Inflammatory macrophage (primary cell): ENCODE measurements around the gene CROT.
A peak's percentile ranks its signal among the peaks of the same experiment; 100 is the strongest.

Source experiments
- DNase-seq, 2 donors: peaks; one replicate each; pipeline ENCODE4 v3.0.0-alpha.2; 2020 to 2022

The CROT gene

DNA sequence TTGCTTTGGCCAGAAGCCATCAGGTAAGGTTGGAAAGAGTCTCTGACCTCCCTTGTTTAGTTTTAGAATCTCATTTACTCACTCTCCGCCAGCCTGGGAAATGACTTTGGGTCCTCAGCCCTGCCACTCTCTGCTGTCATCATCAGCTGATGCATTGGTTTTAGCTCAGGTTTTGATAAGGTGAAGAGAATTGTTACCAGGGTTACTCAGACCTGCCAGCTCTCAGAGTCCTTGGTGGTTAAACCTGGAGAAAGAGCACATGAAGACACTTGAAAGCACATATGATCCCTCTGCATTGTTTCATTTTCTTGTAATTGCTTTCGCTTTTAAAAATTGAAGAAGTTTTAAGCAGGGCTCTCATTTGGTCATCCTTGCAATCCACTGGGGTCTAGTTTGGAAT is 4.0 kb upstream of the CROT start:
- DNase-seq: no peak

DNA sequence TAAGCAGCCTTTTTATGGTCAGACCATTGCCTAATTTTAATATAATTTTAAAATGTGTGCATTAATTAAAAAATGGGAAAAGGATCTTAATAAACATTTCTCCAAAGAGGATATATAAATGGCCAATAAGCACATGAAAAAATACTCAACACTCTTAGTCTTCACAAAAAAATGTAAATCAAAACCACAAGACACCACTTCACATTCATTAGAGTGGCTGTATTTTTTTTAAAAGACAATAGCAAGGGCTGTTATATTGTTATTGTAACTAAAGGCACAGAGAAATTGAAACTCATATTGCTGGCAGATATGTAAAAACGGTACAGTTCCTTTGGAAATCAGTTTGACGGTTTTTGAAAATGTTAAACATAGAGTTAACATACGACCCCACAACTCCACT is 3.2 kb upstream of the CROT start:
- DNase-seq: no peak

DNA sequence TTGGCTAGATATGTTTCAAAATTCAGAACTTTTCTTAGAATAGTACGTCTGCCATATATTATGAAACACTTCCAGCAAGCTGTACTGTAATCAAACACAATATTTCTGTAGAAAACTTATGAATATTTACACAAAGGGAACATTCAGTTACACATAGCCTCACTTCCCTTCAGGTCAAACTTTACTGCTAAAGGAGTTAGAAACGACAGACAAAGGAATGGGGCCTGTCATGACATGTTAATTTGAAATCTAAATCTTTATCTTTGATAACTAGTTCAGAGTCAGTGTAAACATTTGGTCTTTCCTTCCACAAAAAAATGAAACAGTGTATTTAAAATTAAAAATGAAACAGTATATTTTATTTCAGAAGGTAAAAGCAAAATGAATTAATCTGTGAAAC is 1.0 kb upstream of the CROT start:
- peak in 1 of 2 donors; percentile 19 for DNase-seq

DNA sequence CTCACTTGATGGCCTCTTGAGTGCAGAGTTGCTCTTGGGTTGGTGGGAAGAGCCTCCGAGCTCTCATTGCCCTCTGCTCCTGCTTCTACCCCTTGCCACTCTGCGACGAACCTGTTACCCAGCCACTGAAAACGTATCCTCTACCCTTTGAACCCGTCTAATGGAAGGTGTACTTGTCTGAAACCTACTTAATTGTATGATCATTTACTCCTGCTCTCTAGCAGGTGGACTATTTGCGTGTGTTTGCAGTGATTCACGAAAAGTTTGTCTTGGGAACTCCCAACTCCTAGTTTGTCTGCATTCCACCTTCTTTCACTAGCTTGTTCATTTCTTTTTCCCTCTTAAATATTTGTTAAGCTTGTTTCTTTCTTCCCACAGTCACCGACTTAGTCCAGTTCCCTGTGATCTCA is 503 bp downstream of the CROT start:
- DNase-seq: no peak

DNA sequence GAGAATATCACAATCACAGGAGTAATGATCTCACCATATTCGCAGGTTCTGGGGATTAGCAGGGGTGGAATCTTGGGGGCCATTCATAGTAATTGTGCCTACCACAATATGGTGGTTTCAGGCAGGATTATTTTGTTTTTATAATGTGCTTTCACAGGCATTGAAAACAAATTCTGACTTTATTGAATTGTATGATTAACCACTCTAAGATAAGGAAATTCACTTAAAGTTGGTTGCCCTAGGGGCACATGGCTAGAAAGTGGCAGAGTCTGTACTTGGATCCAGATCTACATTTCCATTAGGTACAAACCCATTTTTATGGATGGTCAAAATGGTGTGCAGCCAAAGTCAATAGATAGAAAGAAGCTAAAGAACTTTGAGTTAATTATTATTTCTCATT is 1.7 kb downstream of the CROT start:
- DNase-seq: no peak

DNA sequence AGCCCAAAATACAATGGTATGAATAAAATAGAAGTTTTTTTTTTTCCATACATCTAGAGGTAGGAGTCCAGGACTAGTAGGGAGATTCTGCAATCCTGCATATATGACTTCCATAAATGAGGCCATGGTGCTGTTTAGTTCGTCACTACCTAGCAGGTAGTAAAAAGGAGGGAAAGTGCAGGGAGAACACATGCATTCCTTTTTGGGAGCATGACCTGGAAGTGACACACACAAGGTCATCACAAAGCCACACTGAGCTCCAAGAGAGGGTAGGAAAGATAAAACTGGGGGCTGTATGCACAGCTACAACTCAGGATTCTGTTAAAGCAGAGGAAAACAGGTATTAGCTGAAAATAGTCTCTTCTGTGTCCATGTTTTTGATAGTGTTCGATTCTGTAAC is 2.2 kb downstream of the CROT start:
- no peak for DNase-seq

DNA sequence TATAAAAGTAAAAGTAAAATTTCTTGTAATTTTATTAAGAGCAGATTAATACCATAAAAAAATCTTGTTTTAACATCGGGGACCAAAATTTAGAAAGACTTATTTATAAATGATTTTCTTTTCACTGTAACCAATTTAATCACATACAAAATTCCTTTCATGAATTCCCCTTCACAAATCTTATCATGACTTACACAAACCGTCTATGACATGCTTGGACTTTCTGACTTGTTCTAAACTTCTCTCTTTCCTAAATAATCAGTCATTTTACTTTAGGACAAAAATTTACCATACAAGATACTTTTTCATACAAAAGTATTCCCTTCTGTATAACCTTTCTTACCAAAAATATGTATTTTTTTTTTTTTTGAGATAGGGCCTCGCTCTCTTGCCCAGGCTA is 9.3 kb downstream of the CROT start:
- DNase-seq: no peak

DNA sequence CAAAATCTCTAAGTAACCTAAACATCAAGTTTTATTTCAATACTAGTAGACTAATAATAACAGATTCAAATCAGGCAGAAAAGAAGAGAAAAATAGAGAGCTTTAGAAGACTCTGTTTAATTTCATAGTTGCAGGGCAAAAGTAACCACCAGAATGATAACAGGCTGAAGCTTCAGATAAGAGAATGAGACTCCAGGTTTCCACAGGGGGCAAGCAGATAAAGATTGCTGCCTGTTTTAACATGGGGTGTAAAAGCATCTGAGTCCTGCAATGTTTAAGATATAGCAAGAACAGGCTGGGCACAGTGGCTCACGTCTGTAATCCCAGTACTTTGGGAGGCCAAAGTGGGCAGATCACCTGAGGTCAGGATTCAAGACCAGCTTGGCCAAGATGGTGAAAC is 11.0 kb downstream of the CROT start:
- no peak for DNase-seq

DNA sequence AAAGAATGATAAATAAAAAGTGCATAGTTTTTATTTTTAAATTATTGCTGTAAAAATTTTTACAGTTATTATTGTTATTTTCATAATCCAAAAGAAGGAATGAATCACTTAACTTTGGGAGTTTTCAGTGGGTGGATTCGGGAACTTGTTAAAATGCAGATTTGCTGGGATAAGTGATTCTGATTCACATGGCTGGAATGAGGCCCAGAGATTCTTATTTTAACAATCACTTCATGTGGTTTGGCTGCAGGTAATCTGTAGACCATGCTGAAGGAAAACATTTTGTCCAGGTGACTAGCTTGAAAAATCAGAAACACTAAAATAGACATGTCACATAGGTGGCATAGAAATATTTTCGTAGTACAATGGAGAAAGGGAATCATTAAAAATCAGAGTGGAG is 13.9 kb downstream of the CROT start:
- DNase-seq: no peak

DNA sequence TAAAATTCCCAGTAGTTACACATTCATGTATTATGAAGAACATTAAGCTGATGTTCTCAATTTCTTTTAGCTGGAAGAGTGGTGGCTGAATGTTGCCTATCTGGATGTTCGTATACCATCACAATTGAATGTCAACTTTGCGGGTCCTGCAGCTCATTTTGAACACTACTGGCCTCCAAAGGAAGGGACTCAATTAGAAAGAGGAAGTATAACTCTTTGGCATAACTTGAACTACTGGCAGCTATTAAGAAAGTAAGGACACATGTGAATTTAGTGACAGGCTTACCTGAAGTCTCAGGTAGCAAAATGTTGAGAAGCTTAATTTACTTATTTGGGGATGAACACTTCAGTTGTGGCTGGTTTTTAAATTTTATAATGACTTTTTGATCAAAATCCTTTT is 15.9 kb downstream of the CROT start:
- no peak for DNase-seq

DNA sequence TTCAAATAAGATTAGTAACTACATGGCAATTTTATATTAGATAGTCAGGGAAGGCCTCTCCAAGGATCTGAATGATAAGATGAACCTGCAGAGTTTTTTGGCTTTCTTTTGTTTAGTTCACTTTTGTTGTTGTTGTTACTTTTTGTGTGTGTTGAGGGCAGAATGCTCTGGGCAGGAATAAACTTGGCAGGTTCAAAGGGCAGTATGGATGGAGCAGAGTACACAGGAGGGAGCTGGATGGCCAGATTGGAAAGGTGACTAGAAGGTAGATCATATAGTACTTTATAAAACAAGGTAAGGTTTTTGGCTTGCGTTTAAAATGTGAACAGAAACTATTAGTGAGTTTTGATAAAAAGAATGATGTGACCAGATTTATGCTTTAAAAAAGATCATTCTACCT is 17.9 kb downstream of the CROT start:
- no peak for DNase-seq

DNA sequence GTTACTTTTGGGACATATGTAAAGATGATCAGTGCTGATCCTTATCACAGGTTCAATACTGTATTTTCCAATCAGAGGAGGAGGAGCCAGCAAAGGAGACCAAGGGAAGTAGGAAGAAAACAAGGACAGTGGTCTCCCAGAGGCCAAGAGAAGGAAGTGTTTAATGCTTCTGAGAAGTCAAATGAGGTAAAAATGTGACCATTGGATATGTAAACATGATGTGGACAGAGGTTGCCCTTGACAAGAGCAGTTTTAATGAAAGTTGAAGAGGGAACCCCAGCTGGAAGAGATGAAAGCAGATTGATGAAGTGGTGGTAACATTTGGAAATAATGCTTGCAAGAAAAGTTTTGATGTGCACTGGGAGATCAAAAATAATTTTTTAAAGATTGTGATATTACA is 18.8 kb downstream of the CROT start:
- no peak for DNase-seq

DNA sequence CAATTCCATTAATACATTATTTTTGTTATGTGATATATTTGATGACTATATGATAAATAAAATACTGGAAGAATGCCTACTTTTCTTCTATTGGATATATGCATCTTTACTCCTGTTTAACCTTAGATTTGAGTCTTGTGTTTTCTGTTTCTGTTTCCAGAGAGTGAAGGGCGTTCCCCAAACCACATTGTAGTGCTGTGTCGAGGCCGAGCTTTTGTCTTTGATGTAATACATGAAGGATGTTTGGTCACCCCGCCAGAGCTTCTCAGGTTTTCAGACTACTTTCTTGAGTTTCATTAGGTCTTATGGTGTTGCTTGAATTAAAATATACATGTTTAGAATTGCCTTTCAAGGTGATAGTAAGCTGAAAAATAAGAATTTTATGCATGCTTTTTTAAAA is 23.8 kb downstream of the CROT start:
- DNase-seq: no peak

DNA sequence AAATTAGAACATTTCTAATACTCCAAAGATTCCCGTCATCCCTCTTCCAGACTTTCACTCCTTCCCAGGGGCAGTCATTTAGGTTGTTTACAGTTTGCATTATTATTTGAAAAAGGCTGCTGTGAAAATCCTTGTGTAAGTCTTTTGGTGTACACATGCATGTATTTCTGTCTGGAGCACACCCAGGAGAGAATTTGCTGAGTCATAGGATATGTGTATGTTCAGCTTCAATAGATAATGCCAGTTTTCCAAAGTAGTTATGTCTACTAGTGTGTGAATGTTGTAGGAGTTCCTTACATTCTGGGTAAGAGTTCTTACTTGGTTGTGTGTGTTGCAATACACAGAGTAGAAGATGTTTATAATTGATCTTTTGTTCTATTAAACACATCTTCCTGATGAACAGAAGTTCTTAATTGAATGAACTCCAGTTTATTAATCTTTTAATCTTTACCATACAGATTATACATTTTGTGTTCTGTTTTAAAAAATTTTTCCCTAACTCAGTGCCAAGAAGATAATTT is 25.3 kb downstream of the CROT start:
- DNase-seq: no peak

DNA sequence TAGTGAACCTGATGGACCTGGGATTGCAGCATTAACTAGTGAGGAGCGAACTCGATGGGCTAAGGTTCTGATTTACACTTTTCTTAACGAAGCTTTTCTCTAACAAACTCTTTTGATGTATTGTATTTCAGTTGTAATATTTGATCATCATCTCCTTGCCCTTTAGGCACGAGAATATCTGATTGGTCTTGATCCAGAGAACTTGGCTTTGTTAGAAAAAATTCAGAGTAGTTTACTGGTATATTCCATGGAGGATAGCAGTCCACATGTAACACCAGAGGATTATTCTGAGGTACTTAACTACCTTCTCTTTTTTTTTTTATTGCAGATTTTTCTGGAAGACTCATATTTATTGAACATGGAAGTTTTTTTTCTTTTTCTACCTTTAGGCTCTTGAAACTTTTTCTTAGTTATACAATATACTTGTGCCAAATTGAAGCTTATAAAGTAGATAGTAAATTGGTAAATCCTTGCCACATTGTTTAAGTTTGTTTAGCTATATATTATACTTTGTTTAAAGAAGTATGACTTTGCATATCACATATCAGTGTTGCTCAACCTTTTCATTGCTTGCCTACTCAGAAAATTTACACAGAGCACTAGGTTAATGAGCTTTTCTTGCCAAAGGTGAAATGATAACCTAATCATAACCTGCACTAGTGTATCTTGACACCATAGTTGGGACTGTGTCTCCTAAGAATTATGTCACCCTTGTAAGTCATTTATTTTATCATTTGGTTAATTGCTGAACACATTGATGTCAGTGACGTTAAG is 30.4 kb downstream of the CROT start:
- DNase-seq: no peak

DNA sequence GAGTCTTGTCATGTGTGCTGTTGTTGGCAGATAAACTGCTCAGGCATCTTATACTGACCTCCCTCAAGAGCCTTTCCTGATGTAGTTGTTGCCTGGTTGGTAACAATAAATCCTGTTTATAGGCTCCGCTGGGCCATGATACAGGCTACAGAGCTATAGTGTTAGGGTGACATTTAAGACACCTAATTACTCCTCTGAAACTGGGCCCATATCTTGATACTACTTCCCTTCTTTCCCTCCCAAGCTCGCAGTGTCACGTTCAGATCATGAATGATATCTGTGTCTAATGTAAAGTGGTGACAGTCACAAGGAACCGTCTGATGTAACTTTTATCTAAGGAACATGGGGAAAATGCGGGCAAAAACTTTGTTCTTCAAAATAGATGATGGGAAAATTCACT is 35.4 kb downstream of the CROT start:
- no peak for DNase-seq

DNA sequence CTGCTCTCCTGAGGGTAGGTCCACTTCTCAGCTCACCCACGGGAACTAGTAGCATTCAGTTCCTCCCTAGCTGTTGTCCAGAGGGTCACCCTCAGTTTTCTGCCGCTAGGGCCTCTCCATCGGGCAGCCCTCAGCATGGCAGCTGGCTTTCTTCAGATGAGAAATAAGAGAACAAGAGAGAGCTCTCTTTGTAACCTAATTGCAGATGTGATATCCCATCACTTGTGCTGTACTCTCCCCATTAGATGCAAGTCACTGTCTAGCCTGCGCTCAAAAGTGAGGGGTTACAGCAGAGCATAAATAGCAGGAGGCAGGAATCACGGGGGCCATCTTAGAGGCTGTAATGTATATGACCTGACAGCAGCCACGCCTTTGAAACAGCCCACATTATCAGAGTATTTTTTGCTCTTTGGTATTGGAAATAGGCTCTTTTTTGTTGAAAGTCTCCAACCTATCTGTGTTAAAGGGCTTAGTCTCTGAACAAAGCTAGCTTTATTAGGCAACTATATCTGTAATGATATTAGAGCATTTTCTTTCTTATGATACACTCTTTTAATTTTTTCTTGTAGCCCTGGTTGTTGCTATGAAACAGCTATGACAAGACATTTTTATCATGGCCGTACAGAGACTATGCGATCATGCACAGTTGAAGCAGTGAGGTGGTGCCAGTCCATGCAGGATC is 45.7 kb downstream of the CROT start:
- no peak for DNase-seq

DNA sequence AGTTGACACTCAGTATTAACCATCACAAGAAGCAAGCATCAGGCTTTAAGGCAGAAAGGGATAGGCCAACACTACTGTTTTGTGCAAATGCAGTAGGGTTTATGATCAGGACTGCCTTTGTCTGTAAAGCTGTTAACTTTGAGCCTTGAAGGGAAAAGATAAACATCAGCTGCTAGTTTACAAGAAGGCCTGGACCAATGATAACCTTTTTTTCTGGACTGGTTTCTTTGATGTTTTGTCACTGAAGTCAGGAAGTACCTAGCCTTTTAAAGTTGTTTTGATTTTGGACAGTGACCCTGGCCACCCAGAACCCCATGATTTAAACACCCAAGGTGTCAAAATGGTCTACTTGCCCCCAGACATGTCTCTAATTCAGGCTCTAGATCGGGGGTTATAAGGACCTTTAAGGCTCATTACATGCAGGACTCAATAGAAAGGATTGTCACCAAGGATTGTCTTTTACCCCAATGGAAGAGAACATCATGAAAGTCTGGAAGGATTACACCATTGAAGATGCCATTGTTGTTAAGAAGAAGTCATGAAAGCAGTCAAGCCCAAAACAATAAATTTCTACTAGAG is 50.1 kb downstream of the CROT start:
- DNase-seq: no peak

DNA sequence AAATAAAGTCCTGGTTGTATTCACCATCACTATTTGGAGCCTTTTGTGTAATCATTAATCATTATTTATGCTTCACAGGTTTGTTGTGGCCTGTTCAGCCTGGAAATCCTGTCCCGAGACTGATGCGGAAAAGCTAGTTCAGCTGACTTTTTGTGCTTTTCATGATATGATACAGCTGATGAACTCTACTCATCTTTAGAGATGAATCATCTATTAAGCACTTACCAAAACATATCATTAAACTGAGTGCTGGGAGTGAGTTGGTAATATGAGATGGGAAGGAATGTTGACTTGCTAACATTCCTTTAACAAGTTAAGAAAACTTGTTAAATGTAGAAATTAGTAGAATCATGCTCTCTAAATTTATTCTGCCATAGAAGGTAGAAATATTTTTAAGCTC is 53.0 kb downstream of the CROT start:
- no peak for DNase-seq

DNA sequence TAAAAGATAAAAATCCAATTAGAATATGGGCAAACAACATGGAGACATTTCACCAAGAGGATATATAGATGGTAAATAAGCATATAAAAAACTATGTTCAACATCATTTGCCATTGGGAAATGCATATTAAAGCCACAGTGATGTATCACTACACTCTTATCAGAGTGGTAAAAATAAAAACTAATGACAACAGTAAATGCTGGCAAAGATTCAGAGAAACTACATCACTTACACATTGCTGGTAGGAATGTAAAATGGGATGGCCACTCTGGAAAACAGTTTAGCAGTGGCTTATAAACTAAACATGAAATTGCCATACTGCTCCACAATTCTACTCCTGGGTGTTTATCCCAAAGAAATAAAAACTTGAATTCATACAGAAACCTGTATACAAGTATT is 59.2 kb downstream of the CROT start:
- no peak for DNase-seq

DNA sequence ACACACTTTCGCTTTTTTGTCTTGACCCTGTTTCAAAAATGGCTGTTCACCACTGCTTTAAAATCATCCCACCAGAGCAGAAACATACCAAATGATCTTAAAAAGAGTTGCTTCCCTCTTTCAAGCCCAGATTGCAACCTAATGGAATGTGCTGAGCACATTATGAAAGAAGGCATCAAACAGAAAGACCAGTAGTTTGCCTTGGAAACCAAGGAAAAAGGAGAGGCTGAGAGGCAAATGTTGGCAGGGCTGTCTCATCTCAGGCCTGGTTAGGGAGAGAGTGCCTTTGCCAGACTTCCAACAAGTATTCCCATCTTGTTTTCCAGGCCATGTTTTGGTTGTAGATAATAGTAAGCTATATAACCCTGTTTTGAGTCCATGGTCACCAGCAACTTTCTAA is 65.7 kb downstream of the CROT start:
- no peak for DNase-seq

DNA sequence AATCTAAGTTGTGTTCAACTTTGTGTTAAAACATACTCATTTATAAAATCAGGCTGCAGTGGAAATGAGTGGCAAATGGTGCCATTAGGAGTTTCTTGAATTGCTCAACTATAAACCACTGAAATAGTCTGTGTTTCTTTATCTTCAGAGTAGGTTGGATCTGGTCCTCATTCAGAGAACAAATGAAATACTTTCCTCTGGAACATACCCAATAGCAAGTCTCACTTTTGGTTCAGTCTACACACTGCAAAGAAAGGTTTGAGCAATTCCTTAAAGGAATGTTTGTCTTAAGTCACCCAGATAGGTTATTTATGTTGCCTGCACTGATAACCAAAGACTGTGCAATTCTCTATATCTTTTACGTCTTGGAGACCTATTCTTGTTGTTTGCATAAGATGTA is 67.6 kb downstream of the CROT start:
- no peak for DNase-seq

DNA sequence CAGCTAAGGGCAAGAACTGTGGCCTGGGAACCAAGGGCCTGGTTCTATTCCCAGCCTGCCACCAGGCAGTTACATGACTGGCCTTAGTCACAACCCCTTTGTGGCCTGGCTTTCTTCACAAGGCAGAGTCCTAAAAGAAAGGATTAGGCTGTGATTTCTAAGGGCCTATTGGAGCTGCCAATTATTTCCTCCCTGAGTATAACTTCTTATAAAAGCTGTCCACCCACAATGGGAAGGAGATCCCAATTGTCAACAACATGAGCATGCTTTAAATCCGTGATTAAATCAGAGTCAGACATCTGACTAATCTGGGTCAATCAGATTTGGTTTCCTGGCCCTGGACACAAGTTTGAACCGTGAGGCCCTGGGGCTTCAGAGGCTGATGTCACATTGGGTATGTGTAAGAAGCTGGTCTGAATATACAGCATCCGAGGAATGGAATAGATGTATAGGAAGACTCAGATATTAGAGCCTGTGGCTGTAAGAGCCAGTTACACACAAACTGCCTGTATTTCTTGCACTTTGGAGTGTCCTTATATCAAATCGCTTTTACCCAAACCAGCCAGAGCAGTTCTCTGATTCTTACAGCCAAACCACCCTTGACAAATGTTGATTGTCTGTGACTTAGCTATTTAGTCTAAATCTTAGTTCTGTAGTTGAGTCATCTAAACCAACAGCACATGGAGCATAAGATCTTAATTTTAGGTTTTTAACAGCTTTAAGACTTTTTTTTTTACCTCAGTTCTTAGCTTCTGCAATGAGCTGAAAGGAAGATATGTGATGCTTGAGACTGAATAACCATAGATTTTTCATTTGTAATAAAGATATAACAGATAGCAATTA is 68.7 kb downstream of the CROT start:
- no peak for DNase-seq
